DMS 273 treated with DMSO at 0.1 percent for 48 hours (cell line): ENCODE results near the gene CCDC7.
"Not testable (repeated sequence)": the region's sequence is repeated elsewhere in the genome, so short reads cannot be mapped to it uniquely, and the experiment has no call there.

Experiments used
- DNase-seq: peaks from one replicate; lab custom pipeline; 2025; lab: John Stamatoyannopoulos, UW

The CCDC7 gene

GRCh38 chr10:32577448-32577847, 131.5 kb downstream of the CCDC7 start:
- no peak for DNase-seq

GRCh38 chr10:32582946-32583345, 137.0 kb downstream of the CCDC7 start:
- DNase-seq: no peak

GRCh38 chr10:32598022-32598421, 152.1 kb downstream of the CCDC7 start:
- DNase-seq: not testable (repeated sequence)

- no peak for DNase-seq
These were observed 154.4 kb downstream of the CCDC7 start for GRCh38 chr10:32600317-32600716.

DNA sequence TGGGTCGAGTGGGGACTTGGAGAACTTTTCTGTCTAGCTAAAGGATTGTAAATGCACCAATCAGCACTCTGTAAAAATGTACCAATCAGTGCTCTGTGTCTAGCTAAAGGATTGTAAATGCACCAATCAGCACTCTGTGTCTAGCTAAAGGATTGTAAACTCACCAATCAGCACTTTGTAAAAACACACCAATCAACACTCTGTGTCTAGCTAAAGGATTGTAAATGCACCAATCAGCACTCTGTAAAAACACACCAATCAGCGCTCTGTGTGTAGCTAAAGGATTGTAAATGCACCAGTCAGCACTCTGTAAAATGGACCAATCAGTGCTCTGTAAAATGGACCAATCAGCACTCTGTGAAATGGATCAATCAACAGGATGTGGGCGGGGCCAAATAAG, 155.6 kb downstream of the CCDC7 start:
- DNase-seq: not testable (repeated sequence)

- DNase-seq: no peak
These were observed 159.8 kb downstream of the CCDC7 start for GRCh38 chr10:32605787-32606186.

- not testable (repeated sequence) for DNase-seq
These were observed 164.6 kb downstream of the CCDC7 start for GRCh38 chr10:32610543-32610942.

- DNase-seq: no peak
These were observed 170.5 kb downstream of the CCDC7 start for GRCh38 chr10:32616438-32616837.

DNA sequence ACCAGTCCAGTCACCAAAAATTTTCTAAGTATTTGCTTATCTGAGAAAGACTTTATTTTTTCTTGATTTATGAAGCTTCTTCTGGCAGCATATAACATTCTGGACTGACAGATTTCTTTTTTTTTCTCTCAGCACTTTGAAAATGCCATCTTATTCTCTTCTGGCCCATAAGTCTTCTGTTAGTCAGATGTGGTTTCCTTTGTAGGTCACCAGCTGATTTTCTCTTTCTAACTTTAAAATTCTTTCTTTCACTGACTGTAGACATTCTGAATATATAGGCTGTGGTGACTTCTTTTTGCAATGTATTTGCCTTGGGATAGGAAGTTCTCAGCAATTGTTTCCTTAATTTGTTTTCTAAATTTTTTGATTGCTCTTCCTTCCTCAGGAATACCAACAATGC, 172.5 kb downstream of the CCDC7 start:
- no peak for DNase-seq

DNA sequence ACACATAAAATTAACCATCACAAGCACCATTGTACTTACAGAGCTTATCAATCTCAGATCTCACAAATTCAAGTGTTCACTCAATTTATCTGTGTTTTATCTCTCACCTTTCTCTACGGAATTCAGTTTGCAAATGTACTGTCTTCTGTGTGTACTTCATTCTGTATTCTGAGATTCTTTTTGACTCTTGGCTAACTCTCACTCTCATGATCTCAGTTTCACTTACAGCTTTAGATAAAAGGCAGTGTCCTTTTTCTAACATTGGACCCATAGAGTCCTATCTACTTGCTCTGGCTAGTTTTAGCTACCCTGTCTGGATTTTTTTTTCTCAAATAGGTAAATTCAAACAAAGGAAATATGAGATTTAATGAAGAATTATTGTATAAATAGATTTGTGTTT, 176.0 kb downstream of the CCDC7 start:
- no peak for DNase-seq

DNA sequence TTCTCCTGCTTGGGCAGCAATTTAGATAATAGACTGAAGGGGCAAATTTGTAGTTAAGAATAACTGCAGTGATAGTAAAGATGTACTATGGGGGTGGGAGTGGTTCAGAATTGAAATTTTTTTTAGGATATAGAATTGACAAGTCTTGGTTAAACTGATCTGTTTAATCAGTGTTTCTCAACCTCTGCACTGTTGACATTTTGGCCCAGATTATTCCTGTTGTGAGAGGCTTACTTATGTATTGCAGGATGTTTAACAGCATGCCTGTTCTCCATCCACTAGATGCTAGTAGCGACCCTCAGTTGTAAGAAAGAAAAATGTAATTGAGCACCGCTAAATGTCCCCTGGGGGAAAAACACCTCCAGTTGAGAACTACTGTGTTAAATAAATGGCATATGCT, 176.5 kb downstream of the CCDC7 start:
- DNase-seq: no peak

DNA sequence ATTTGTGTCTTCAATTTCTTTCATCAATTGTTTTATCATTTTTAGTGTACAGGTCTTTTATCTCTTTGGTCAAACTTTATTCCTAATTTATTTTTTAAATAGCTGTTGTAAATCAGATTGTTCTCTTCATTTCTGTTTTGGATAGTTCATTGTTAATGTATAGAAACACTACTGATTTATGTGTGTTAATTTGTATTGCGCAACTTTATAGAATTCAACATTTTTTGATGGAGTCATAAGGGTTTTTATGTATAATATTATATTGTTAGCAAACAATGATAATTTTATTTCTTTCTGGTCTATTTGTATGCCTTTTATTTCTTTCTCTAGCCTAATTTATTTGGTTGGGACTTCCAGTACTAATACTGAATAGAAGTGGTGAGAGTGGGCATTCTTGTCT, 181.2 kb downstream of the CCDC7 start:
- no peak for DNase-seq

GRCh38 chr10:32629910-32630309, 184.0 kb downstream of the CCDC7 start:
- no peak for DNase-seq

DNA sequence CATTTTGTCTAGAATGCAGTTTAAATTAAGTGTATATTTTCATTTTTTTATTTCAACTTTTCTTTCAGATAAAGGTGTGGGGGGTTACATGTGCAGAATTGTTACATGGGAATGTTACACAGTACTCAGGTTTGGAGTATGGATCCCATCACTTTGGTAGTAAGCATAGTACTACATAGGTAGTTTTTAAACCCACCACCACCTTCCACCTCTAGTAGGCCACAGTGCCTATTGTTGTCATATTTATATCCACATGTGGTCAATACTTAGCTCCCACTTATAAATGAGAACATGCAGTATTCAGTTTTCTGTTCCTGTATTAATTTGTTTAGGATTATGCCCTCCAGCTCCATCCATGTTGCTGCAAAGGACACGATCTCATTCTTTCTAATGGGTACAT, 200.6 kb downstream of the CCDC7 start:
- DNase-seq: no peak

GRCh38 chr10:32650246-32650655, 204.3 kb downstream of the CCDC7 start:
- no peak for DNase-seq

DNA sequence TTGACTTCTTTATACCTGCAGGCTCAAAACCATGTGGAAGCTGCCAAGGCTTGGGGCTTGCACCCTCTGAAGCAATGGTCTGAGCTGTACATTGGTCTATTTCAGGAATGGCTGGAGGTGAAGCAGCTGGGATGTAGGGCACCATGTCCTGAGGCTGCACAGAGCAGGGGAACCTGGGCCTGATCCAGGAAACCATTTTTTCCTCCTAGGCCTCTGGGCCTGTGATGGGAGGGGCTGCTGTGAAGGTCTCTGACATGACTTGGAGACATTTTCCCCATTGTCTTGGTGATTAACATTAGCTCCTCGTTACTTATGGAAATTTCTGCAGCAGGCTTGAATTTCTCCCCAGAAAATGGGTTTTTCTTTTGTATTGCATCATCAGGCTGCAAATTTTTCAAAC, 211.5 kb downstream of the CCDC7 start:
- not testable (repeated sequence) for DNase-seq

DNA sequence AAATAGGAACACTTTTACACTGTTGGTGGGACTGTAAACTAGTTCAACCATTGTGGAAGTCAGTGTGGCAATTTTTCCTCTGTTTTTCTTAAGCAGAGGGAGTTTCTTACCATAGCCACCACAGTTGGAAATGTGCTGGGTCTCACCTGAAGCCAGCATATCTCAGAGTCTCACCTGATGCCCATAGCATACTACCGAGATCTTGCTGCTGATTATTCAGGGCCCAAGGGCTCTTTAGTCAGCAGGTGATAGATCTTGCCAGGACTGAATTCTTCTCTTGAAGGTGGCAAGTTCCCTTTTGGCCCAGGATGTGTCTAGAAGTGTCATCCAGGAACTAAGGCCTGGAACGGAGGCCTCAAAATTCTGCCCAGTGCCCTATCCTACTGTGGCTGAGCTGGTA, 215.4 kb downstream of the CCDC7 start:
- DNase-seq: no peak

- DNase-seq: no peak
These were observed 235.0 kb downstream of the CCDC7 start for GRCh38 chr10:32680803-32681557.

GRCh38 chr10:32684291-32684690, 238.4 kb downstream of the CCDC7 start:
- no peak for DNase-seq

DNA sequence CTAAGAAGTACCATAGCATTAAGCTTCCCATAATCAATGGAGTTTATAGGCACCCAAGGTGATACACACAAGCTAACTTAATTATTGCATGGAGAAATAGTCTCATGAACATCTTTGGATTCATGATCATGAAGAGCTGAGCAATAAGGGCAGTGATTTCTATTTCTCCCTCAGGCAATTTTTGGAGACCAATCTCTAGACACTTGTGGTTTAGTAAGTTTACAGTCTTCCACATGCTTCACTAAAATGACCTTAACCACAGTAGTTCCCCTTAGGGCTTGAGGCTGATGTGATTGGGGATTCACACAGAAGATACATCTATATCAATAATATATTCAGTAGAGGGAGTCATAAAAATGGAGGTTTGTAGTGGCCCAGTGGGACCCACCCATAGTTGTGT, 241.2 kb downstream of the CCDC7 start:
- no peak for DNase-seq

- no peak for DNase-seq
These were observed 241.6 kb downstream of the CCDC7 start for GRCh38 chr10:32687546-32687945.

DNA sequence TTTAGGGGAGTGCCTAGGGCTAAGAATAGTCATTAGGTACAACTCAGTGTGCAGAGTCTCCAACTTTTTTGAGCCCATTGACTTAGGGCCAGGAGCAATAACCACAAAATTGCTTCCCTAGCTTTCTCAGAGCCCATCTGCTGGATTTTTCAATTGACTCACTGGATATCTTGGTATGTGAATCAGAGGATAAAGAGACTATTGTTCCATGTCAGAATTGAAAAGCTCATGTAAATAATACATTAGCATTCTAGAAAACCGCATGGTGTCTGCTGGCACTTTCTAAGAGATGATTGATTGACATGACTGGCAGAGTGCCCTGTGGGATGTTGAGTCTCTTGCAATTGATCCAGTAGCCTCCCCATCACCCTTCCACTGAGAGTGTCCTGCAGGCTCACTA, 246.2 kb downstream of the CCDC7 start:
- no peak for DNase-seq

DNA sequence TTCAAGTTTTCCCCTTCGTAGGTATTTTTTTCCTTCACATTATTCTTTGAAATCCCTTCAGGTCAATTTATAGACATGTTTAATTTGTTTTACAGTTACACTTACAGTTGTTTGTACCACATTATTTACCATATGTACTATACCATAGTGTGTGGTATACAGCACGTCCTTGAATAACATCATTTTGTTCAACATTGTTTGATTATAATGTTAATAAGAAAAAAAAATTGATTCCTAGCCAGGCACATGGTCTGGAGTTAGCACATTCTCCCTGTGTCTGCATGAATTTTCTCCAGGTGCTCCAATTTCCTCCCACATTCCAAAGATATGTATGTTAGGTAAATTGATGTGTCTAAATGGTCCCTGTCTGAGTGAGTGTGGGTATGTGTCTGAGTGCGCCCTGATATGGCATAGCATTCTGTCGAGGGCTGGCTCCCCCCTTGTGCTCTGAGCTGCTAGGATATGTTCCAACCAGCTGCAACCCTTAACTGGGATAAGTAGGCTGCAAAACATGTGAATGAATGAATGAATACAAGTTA, 247.6 kb downstream of the CCDC7 start:
- DNase-seq: no peak

DNA sequence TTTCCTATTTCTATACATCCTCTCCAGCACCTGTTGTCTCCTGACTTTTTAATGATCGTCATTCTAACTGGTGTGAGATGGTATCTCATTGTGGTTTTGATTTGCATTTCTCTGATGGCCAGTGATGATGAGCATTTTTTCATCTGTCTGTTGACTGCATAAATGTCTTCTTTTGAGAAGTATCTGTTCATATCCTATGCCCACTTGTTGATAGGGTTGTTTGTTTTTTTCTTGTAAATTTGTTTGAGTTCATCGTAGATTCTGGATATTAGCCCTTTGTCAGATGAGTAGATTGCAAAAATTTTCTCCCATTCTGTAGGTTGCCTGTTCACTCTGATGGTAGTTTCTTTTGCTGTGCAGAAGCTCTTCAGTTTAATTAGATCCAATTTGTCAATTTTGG, 253.7 kb downstream of the CCDC7 start:
- DNase-seq: not testable (repeated sequence)
